Lower lobe of right lung (tissue), 2 donors: Measurements from ENCODE around the gene RAB28. TPM values are rescaled to one million over a fixed set of nuclear protein-coding genes. Genes with fewer than 3 reads are reported as not detected.
"Not testable (repeated sequence)": the region's sequence is repeated elsewhere in the genome, so short reads cannot be mapped to it uniquely, and the experiment has no call there.

ENCODE experiments used
- ATAC-seq, 2 donors: fragments of 200-7000 bp; cut with Tn5 transposase; one replicate each; pipeline ENCODE4 v1.9.1; 2020 to 2022; ENCODE audit warnings: mild to moderate bottlenecking in 2 of 2, moderate library complexity in 2 of 2
- DNase-seq: peaks from one replicate; pipeline ENCODE4 v3.0.0-alpha.2; 2020
- H3K27ac ChIP-seq: fragments of 200-600 bp; one replicate; pipeline ENCODE4 v1.8.0; 2022
- H3K27me3 ChIP-seq: fragments of 200-600 bp; one replicate; pipeline ENCODE4 v1.8.0; 2022; ENCODE audit warnings: low read depth
- H3K36me3 ChIP-seq: fragments of 200-600 bp; one replicate; pipeline ENCODE4 v1.8.0; 2022; ENCODE audit warnings: mild to moderate bottlenecking
- H3K4me1 ChIP-seq: fragments of 200-600 bp; one replicate; pipeline ENCODE4 v1.8.0; 2022
- H3K4me3 ChIP-seq: fragments of 200-600 bp; one replicate; pipeline ENCODE4 v1.8.0; 2022; ENCODE audit warnings: mild to moderate bottlenecking
- H3K9me3 ChIP-seq: fragments of 200-600 bp; one replicate; pipeline ENCODE4 v1.8.0; 2022
- CTCF ChIP-seq: fragments of 200-600 bp; IDR thresholded peaks from one replicate; pipeline ENCODE4 v1.8.0; 2022; ENCODE audit warnings: antibody characterized with exemption, mild to moderate bottlenecking
- intact Hi-C: fragments of 100-400 bp; cut with DNase I; formaldehyde crosslinking; loops from one replicate; pipeline ENCODE4 v1.11.0; 2022
- total RNA-seq: library from RNA; stranded (reverse); fragmentation: NEBNext Ultra II Directional; extraction: Animal tissue kit (Norgen Biotek cat#: 25700); gene quantifications from one replicate; pipeline ENCODE4 v1.2.1, GENCODE V29; 2021
- donor health status: DM: no; HTN: yes; CAD: no; lungs with severe emphysema.

The RAB28 gene
- total RNA-seq, 1 donor from 2014 or later, result 18.8 TPM

GRCh38 chr4:13403833-13404232, 80.3 kb downstream of the RAB28 start:
- H3K36me3 ChIP-seq, result no peaks in the 10 kb centered on the region
- intact Hi-C loops, result no loop called here
- H3K27ac ChIP-seq, result no peak overlapping the region
- H3K4me1 ChIP-seq, result no peaks in the 10 kb centered on the region
- no peaks in the 10 kb centered on the region for H3K27me3 ChIP-seq
- no peak overlapping the region for H3K4me3 ChIP-seq
- DNase-seq, result no peak
- no peak for ATAC-seq
- no peaks in the 10 kb centered on the region for H3K9me3 ChIP-seq
- TF ChIP-seq CTCF, result no peak

- TF ChIP-seq CTCF, result no peak
- Histone ChIP-seq H3K27me3 (no peaks in the 10 kb centered on the region), H3K27ac (no peak overlapping the region), H3K9me3 (no peaks in the 10 kb centered on the region), H3K4me1 (no peaks in the 10 kb centered on the region), H3K4me3 (no peak overlapping the region), H3K36me3 (no peaks in the 10 kb centered on the region)
- ATAC-seq, result no peak
- no peak for DNase-seq
- intact Hi-C loops, result no loop called here
Observed at GRCh38 chr4:13403326-13403725, 80.8 kb downstream of the RAB28 start.

GRCh38 chr4:13399257-13399656, 84.9 kb downstream of the RAB28 start:
- TF ChIP-seq CTCF, result no peak
- ATAC-seq (no peak), DNase-seq (no peak)
- Histone ChIP-seq H3K27me3 (no peaks in the 10 kb centered on the region), H3K9me3 (no peaks in the 10 kb centered on the region), H3K36me3 (no peaks in the 10 kb centered on the region), H3K4me1 (no peaks in the 10 kb centered on the region), H3K27ac (no peak overlapping the region), H3K4me3 (no peak overlapping the region)
- intact Hi-C loops, result no loop called here

DNA sequence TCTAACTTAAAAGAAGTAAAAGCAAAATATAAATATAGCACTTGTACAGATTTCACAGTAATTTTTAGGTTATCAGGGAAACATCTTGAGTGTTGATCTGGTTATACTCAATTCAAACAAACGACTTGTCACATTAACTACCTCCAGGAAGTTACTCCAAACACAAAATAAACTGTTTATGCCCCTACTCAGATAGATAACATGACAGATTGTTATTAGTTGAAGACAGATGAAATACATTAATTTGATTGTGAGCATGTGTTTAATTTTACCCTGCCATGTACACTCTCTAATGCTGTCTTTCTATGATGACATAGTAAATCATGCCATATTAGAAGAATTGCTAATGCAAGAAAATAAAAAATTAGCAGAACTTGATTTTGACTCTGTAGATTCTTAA, 88.0 kb downstream of the RAB28 start:
- H3K9me3 ChIP-seq, result no peaks in the 10 kb centered on the region
- H3K27me3 ChIP-seq, result no peaks in the 10 kb centered on the region
- H3K4me1 ChIP-seq, result no peaks in the 10 kb centered on the region
- TF ChIP-seq CTCF, result no peak
- no peaks in the 10 kb centered on the region for H3K36me3 ChIP-seq
- intact Hi-C loops, result no loop called here
- no peak overlapping the region for H3K27ac ChIP-seq
- ATAC-seq (no peak), DNase-seq (no peak)
- H3K4me3 ChIP-seq, result no peak overlapping the region

DNA sequence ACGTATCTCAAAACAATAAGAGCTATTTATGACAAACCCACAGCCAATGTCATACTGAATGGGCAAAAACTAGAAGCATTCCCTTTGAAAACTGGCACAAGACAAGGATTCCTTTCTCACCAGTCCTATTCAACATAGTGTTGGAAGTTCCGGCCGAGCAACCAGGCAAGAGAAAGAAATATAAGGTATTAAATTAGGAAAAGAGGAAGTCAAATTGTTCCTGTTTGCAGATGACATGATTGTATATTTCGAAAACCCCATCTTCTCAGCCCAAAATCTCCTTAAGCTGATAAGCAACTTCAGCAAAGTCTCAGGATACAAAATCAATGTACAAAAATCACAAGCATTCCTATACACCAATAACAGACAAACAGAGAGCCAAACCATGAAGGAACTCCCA, 94.2 kb downstream of the RAB28 start:
- ATAC-seq, H3K4me1 ChIP-seq, DNase-seq, H3K9me3 ChIP-seq, H3K27ac ChIP-seq, H3K27me3 ChIP-seq, H3K36me3 ChIP-seq, intact Hi-C loops, H3K4me3 ChIP-seq: not testable (repeated sequence)

GRCh38 chr4:13386405-13387107, 97.6 kb downstream of the RAB28 start:
- no peak for ATAC-seq

More at GRCh38 chr4:13386405-13387107, 97.6 kb downstream of the RAB28 start:
- TF ChIP-seq CTCF, result no peak
- H3K4me3 ChIP-seq, result no peak overlapping the region
- DNase-seq, result no peak
- H3K9me3 ChIP-seq, result peaks cover 5% of the 10 kb centered on the region
- no peaks in the 10 kb centered on the region for H3K4me1 ChIP-seq
- no peaks in the 10 kb centered on the region for H3K27me3 ChIP-seq
- H3K27ac ChIP-seq, result no peak overlapping the region
- no peaks in the 10 kb centered on the region for H3K36me3 ChIP-seq
- intact Hi-C loops, result no loop called here
